Uterus (tissue), 2 donors: ENCODE data around the gene NT5DC3.
"Not testable (repeated sequence)": the region's sequence is repeated elsewhere in the genome, so short reads cannot be mapped to it uniquely, and the experiment has no call there.

ENCODE experiments used
- CTCF ChIP-seq, 4 experiments: fragments of 200-600 bp in 2 of 4; fragments of 450-650 bp in 2 of 4; sonication (generic) in 2 of 4; IDR thresholded peaks; one replicate each; pipeline ENCODE4 v1.5.1; 2016 to 2019; ENCODE audit warnings: antibody characterized with exemption in 4 of 4, mild to moderate bottlenecking in 2 of 4, moderate library complexity in 1 of 4
- POLR2A ChIP-seq, 2 donors: fragments of 450-650 bp; IDR thresholded peaks; one replicate each; pipeline ENCODE4 v1.6.1; 2016; ENCODE audit warnings: antibody characterized with exemption in 2 of 2, mild to moderate bottlenecking in 1 of 2, moderate library complexity in 1 of 2

- TF ChIP-seq CTCF, POLR2A (IDR thresholded peaks at IDR 0.05): not testable (repeated sequence)
These were observed 5.2 kb downstream of the NT5DC3 start for GRCh38 chr12:103835747-103836335.
